Endothelial cell (in vitro differentiated cells): ENCODE data around the gene MPV17. TPM values are rescaled to one million over a fixed set of nuclear protein-coding genes. Genes with fewer than 3 reads are reported as not detected.

Experiments used
- DNase-seq: peaks from one replicate; pipeline ENCODE4 v3.0.0; 2021; ENCODE audit warnings: low spot score
- H3K27ac Mint-ChIP-seq: one replicate; pipeline ENCODE4 v1.8.0; 2021; ENCODE audit warnings: mixed read lengths, inconsistent platforms; ENCODE audit not compliant: unreplicated experiment
- H3K27me3 Mint-ChIP-seq: one replicate; pipeline ENCODE4 v1.8.0; 2021; ENCODE audit warnings: mild to moderate bottlenecking, moderate library complexity, mixed read lengths, inconsistent platforms; ENCODE audit not compliant: unreplicated experiment
- H3K36me3 Mint-ChIP-seq: one replicate; pipeline ENCODE4 v1.8.0; 2021; ENCODE audit warnings: mild to moderate bottlenecking, low read depth, mixed read lengths, inconsistent platforms; ENCODE audit not compliant: unreplicated experiment
- H3K4me1 Mint-ChIP-seq: one replicate; pipeline ENCODE4 v1.8.0; 2021; ENCODE audit warnings: mild to moderate bottlenecking, mixed read lengths, inconsistent platforms; ENCODE audit not compliant: unreplicated experiment
- H3K4me3 Mint-ChIP-seq: one replicate; pipeline ENCODE4 v1.8.0; 2021; ENCODE audit warnings: mild to moderate bottlenecking, mixed read lengths, inconsistent platforms; ENCODE audit not compliant: unreplicated experiment
- H3K9me3 Mint-ChIP-seq: one replicate; pipeline ENCODE4 v1.8.0; 2021; ENCODE audit warnings: mixed read lengths, inconsistent platforms; ENCODE audit not compliant: unreplicated experiment
- CTCF ChIP-seq: fragments of 200-600 bp; sonication (generic); IDR thresholded peaks from one replicate; pipeline ENCODE4 v1.5.0; 2021; ENCODE audit warnings: antibody characterized with exemption; ENCODE audit not compliant: unreplicated experiment
- total RNA-seq: library from RNA; stranded (reverse); fragmentation: NEBNext Ultra II Directional; extraction: Animal tissue kit (Norgen Biotek cat#: 25700); gene quantifications from one replicate; pipeline ENCODE4 v1.2.1, GENCODE V29; 2021; ENCODE audit not compliant: unreplicated experiment

Gene MPV17
- total RNA-seq, 1 donor from 2014 or later: 55.0 TPM

- peaks cover 3% of the 10 kb centered on the region for H3K4me1 Mint-ChIP-seq
- H3K27me3 Mint-ChIP-seq: peaks cover 26% of the 10 kb centered on the region
- no peak overlapping the region for H3K27ac Mint-ChIP-seq
Observed at GRCh38 chr2:27307545-27308358, 15.1 kb downstream of the MPV17 start.

GRCh38 chr2:27307287-27307544, 15.7 kb downstream of the MPV17 start:
- H3K36me3 Mint-ChIP-seq: peaks cover 15% of the 10 kb centered on the region
- no peak overlapping the region for H3K27ac Mint-ChIP-seq
- TF ChIP-seq CTCF: no peak
- H3K4me3 Mint-ChIP-seq: no peak overlapping the region
- no peak for DNase-seq
- peaks cover 26% of the 10 kb centered on the region for H3K27me3 Mint-ChIP-seq
- H3K9me3 Mint-ChIP-seq: no peaks in the 10 kb centered on the region
- H3K4me1 Mint-ChIP-seq: peaks cover 3% of the 10 kb centered on the region

More at GRCh38 chr2:27307545-27308358, 15.1 kb downstream of the MPV17 start:
- no peaks in the 10 kb centered on the region for H3K9me3 Mint-ChIP-seq
- no peak overlapping the region for H3K4me3 Mint-ChIP-seq
- H3K36me3 Mint-ChIP-seq: peaks cover 16% of the 10 kb centered on the region
- no peak for TF ChIP-seq CTCF
- no peak for DNase-seq

- H3K27ac Mint-ChIP-seq: no peak overlapping the region
- peaks cover 3% of the 10 kb centered on the region for H3K4me1 Mint-ChIP-seq
- peaks cover 26% of the 10 kb centered on the region for H3K27me3 Mint-ChIP-seq
- no peaks in the 10 kb centered on the region for H3K9me3 Mint-ChIP-seq
- DNase-seq: no peak
- TF ChIP-seq CTCF: no peak
- H3K4me3 Mint-ChIP-seq: no peak overlapping the region
- peaks cover 11% of the 10 kb centered on the region for H3K36me3 Mint-ChIP-seq
Observed at GRCh38 chr2:27306573-27307286, 16.2 kb downstream of the MPV17 start.

GRCh38 chr2:27306136-27306535, 16.8 kb downstream of the MPV17 start:
- no peak for TF ChIP-seq CTCF
- Mint-ChIP-seq H3K9me3 (no peaks in the 10 kb centered on the region), H3K4me3 (no peak overlapping the region), H3K4me1 (peaks cover 3% of the 10 kb centered on the region), H3K27me3 (peaks cover 22% of the 10 kb centered on the region), H3K27ac (no peak overlapping the region), H3K36me3 (peaks cover 6% of the 10 kb centered on the region)
- DNase-seq: no peak

GRCh38 chr2:27305516-27305915, 17.4 kb downstream of the MPV17 start:
- H3K4me3 Mint-ChIP-seq: no peak overlapping the region
- peaks cover 3% of the 10 kb centered on the region for H3K4me1 Mint-ChIP-seq
- H3K27me3 Mint-ChIP-seq: peaks cover 20% of the 10 kb centered on the region
- no peak for TF ChIP-seq CTCF
- H3K9me3 Mint-ChIP-seq: no peaks in the 10 kb centered on the region
- H3K27ac Mint-ChIP-seq: no peak overlapping the region
- no peak for DNase-seq
- peaks cover 6% of the 10 kb centered on the region for H3K36me3 Mint-ChIP-seq
